ENCODE measurements around the gene KRT39. TPM values are rescaled to one million over a fixed set of nuclear protein-coding genes. Genes with fewer than 3 reads are reported as not detected.

The KRT39 gene
- total RNA-seq, 2 donors from 2014 or later, result not detected

DNA sequence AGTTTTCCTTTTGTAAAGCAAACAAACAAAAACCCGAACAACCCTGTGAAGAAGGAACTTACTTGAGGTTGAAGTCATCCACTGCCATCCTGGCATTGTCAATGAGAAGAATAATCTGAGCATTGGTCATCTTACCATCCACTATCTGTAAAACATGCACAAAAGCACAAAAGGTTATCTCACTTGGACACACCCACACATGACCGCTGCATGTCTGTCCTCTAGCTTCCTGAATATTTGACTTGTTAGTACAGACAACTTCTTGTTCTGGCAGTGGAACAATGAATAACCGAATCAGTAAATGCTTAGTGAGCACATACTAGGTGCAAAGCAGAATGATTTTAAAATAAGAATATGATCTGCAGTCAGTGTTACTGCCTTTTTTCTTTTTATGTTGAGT, 35.4 kb downstream of the KRT39 start:
- DNase-seq, result no peak
- no peak overlapping the region for H3K4me3 ChIP-seq (ENCODE audit: low read length)
- no peak overlapping the region for H3K9ac ChIP-seq (ENCODE audit: extremely low read depth, low read length, poor library complexity, severe bottlenecking)
- no peaks in the 10 kb centered on the region for H3K9me3 ChIP-seq (ENCODE audit: control insufficient read depth, low read length)
- H3K27ac ChIP-seq (ENCODE audit: low read depth, low read length), result no peak overlapping the region
- H3K27me3 ChIP-seq (ENCODE audit: control insufficient read depth, insufficient read depth, low read length, poor library complexity, severe bottlenecking), result peaks cover 26% of the 10 kb centered on the region
- no peak overlapping the region for H3K4me3 Mint-ChIP-seq
- no peaks in the 10 kb centered on the region for H3K36me3 ChIP-seq (ENCODE audit: control insufficient read depth, insufficient read depth, low read length)
- TF ChIP-seq, protein P1, sequence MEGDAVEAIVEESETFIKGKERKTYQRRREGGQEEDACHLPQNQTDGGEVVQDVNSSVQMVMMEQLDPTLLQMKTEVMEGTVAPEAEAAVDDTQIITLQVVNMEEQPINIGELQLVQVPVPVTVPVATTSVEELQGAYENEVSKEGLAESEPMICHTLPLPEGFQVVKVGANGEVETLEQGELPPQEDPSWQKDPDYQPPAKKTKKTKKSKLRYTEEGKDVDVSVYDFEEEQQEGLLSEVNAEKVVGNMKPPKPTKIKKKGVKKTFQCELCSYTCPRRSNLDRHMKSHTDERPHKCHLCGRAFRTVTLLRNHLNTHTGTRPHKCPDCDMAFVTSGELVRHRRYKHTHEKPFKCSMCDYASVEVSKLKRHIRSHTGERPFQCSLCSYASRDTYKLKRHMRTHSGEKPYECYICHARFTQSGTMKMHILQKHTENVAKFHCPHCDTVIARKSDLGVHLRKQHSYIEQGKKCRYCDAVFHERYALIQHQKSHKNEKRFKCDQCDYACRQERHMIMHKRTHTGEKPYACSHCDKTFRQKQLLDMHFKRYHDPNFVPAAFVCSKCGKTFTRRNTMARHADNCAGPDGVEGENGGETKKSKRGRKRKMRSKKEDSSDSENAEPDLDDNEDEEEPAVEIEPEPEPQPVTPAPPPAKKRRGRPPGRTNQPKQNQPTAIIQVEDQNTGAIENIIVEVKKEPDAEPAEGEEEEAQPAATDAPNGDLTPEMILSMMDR (conservative IDR thresholded peaks at IDR 0.05), result no peak
- no peak overlapping the region for H3K27ac Mint-ChIP-seq
- no peaks in the 10 kb centered on the region for H3K9me3 Mint-ChIP-seq
- no peaks in the 10 kb centered on the region for H3K36me3 Mint-ChIP-seq (ENCODE audit: low read depth)
- peaks cover 17% of the 10 kb centered on the region for H3K27me3 Mint-ChIP-seq (ENCODE audit: insufficient read depth)
- WGBS, 2 experiments (ENCODE audit: insufficient coverage in 1 of 2, insufficient read length in 1 of 2), result 91 to 95% methylated on average over 2 to 3 of the region's 3 CpGs
- peaks cover 3% of the 10 kb centered on the region for H3K4me1 Mint-ChIP-seq
- no peaks in the 10 kb centered on the region for H3K4me1 ChIP-seq (ENCODE audit: control insufficient read depth, insufficient read depth, low read length)

DNA sequence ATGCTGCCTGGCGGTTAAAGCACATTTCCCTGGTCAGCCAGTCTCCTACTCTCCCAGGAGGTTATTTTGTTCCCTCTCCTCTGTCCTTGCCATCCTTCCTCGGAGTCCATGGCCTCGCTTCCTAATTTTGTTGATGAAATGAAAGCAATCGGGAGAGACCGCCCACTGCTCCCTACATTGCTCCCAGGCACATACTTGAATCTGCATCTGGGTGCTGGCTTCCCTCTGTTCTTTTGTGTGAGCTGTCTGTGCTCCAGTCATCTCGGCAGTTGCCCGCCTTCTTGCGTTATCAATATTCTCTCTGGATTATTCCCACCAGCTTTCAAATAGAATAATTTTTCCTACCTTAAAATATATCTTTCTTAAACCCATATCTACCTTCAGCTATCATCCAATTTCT, 40.4 kb downstream of the KRT39 start:
- no peak for DNase-seq
- no peak overlapping the region for H3K27ac ChIP-seq (ENCODE audit: low read depth, low read length)
- H3K27me3 ChIP-seq (ENCODE audit: control insufficient read depth, insufficient read depth, low read length, poor library complexity, severe bottlenecking), result peaks cover 9% of the 10 kb centered on the region
- H3K27ac Mint-ChIP-seq, result no peak overlapping the region
- WGBS, 2 experiments (ENCODE audit: insufficient coverage in 1 of 2, insufficient read length in 1 of 2), result 84 to 87% methylated on average over 7 to 8 of the region's 8 CpGs
- H3K9ac ChIP-seq (ENCODE audit: extremely low read depth, low read length, poor library complexity, severe bottlenecking), result no peak overlapping the region
- H3K4me3 ChIP-seq (ENCODE audit: low read length), result no peak overlapping the region
- no peaks in the 10 kb centered on the region for H3K4me1 ChIP-seq (ENCODE audit: control insufficient read depth, insufficient read depth, low read length)
- H3K27me3 Mint-ChIP-seq (ENCODE audit: insufficient read depth), result peaks cover 7% of the 10 kb centered on the region
- no peaks in the 10 kb centered on the region for H3K9me3 ChIP-seq (ENCODE audit: control insufficient read depth, low read length)
- no peaks in the 10 kb centered on the region for H3K36me3 Mint-ChIP-seq (ENCODE audit: low read depth)
- H3K4me3 Mint-ChIP-seq, result no peak overlapping the region
- no peaks in the 10 kb centered on the region for H3K9me3 Mint-ChIP-seq
- peaks cover 14% of the 10 kb centered on the region for H3K4me1 Mint-ChIP-seq
- no peaks in the 10 kb centered on the region for H3K36me3 ChIP-seq (ENCODE audit: control insufficient read depth, insufficient read depth, low read length)
- TF ChIP-seq, protein P1 (conservative IDR thresholded peaks at IDR 0.05), result no peak

DNA sequence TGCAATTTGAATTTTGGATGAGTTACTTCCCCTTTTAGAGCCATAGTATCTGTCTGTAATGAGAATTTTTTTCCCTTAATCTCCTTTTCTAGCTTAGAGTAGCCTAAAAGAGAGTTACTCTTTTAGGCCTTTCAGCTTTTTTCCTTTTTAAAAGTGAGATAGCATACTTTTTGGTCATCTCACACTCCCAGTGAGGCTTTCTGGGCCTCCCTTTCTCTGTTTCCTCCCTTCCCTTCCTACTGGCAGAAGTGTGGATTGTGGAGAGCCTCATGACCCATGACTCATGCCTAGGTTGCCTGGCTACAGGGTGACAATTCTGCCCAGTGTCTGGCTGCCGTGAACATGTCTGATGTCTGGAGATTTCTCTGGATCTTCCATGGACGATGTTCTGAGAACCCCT, 44.5 kb downstream of the KRT39 start:
- Histone ChIP-seq H3K27ac (ENCODE audit: low read depth, low read length) (no peak overlapping the region), H3K27me3 (ENCODE audit: control insufficient read depth, insufficient read depth, low read length, poor library complexity, severe bottlenecking) (peaks cover 9% of the 10 kb centered on the region), H3K4me3 (ENCODE audit: low read length) (no peak overlapping the region), H3K9me3 (ENCODE audit: control insufficient read depth, low read length) (no peaks in the 10 kb centered on the region), H3K4me1 (ENCODE audit: control insufficient read depth, insufficient read depth, low read length) (no peaks in the 10 kb centered on the region), H3K9ac (ENCODE audit: extremely low read depth, low read length, poor library complexity, severe bottlenecking) (no peak overlapping the region), H3K36me3 (ENCODE audit: control insufficient read depth, insufficient read depth, low read length) (no peaks in the 10 kb centered on the region)
- H3K4me3 Mint-ChIP-seq, result no peak overlapping the region
- 65 to 80% methylated on average over 2 of the region's 2 CpGs for WGBS, 2 experiments (ENCODE audit: insufficient coverage in 1 of 2, insufficient read length in 1 of 2)
- no peaks in the 10 kb centered on the region for H3K36me3 Mint-ChIP-seq (ENCODE audit: low read depth)
- no peaks in the 10 kb centered on the region for H3K9me3 Mint-ChIP-seq
- TF ChIP-seq, protein P1 (conservative IDR thresholded peaks at IDR 0.05), result no peak
- peak overlapping the region; percentile 7 for H3K27ac Mint-ChIP-seq
- DNase-seq, result peak; percentile 71
- H3K27me3 Mint-ChIP-seq (ENCODE audit: insufficient read depth), result peaks cover 7% of the 10 kb centered on the region
- peaks cover 14% of the 10 kb centered on the region for H3K4me1 Mint-ChIP-seq

All from endodermal cell (in vitro differentiated cells).